ENCODE measurements around the gene SLC6A12.
"Not testable (repeated sequence)": the region's sequence is repeated elsewhere in the genome, so short reads cannot be mapped to it uniquely, and the experiment has no call there.

Gene SLC6A12

DNA sequence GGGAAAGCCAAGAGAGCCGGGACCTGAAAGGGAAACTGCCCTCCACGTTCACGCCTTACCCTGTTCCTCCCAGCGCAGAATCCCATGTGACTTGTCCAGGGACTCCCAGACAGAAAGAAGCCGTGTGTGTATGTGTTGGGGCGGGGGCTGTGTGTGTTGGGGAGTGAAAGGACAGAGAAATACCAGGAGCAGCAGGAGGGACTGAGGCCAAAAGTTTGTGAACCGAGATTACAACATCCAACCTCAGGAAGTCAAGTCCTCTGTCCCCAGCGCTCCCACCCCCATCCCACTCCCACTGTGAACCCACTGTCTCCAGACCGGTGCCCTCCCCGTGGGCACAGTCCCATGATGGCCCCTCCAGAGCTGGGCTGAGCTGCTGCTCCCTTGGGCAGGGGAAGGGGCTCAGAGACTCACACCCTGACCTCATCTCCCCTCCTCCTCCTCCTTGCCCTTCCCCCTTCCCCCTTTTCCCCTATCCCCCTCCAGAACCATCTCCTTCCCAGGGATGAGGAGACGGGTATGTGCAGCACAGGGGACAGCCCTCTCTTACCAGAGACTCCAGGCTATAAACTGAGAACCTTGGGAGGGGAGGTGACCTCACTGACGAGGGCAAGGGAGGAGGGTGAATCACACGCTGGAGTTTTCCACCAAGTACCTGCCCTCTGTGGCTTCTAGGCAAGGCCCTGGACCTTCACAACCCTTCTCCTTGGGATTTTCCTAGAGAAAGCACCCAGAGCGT, at the start of gene SLC6A12:
Gene SLC6A12, minus strand, starts transcription at position 155 of the 739 bp plus-strand sequence. CDS start 4,171 bp downstream, outside the sequence.
- DNase-seq (ENCODE audit: low read depth in 2 of 2), result no peak

DNA sequence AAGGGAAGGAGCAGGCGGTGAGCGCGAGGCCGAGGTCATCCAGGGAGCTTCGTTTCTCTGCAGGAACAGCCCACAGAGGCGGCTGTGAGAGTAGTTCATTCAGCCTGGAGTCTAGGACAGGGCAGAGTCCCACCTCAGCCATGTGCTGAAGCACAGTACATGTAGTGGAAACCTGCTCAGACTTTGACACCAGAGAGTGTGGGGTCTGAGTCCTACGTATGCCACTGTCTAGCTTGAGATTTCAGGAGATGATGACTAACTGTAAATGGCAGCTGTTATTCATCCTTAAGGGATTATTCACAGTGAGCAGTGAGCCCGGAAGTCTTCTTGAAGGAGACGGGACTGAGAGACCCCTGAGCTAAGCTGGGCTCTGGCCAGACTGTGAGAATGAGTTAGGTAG, 49.6 kb upstream of the SLC6A12 start:
- peak in 1 of 2 experiments; percentile 8 for DNase-seq (ENCODE audit: low read depth in 2 of 2)

DNA sequence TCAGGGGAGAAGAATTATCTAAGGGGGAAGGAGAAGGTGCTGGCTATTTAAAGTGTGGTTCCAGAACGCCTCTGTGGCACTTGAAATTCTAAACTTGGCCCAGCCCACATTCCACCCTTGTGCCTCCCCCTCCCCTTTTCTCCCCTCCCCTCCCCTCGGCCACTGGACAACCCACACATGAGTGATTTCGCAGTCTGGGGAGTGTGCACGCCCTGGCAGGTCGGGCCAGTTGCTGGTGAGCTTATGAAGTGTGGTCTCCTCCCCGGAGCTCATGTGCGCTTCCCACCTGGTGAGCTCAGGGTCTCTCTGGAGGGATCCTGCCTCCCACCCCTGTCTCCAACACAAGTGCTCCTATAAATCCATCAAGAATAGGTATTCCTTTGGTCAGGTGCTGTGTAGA, 48.9 kb upstream of the SLC6A12 start, which contains the start of gene SLC6A13:
Gene SLC6A13, minus strand, starts transcription at position 20 of the 400 bp plus-strand sequence. CDS start 2,784 bp downstream, outside the sequence.
- DNase-seq (ENCODE audit: low read depth in 2 of 2), result no peak

GRCh38 chr12:262113-262512, 48.2 kb upstream of the SLC6A12 start:
- DNase-seq (ENCODE audit: low read depth in 2 of 2), result no peak

DNA sequence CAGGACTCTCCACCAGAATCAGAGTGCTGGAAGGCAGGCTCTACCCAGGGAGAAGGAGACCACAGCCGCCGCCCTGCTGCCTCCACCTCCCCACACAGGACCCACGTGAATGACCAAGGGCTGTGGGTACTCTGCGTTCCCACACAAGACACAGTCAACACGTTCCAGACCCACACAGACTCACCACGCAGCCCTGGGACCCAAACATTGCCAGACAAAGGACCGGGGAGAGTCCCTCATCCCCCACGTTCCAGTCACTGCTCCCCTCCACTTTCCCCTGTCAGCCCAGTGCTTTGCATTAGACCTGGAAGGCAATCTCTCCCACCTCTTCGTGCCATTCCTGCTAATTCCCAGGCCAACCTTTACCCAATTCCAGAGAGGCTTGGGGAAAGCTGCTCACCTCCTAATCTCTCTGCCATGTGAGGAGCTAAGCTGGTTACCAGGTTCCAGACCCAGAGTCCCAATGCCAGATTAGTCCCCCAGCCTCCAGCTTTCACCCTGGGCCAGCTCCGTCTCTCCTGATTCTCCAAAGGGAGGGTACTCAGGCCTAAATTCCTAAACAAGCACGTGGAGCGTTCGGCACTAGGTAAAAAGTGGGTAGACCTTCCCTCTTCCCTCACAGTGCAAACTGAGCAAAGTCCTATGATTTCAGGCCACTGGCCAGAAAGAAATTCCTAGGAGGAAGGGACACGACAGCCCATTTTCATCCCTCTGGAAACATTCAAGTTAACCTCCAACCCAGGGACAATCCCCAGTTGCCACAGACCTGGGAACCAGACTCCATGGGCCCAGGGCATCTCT, 43.8 kb upstream of the SLC6A12 start:
- DNase-seq (ENCODE audit: low read depth in 2 of 2), result no peak

GRCh38 chr12:256958-257357, 43.0 kb upstream of the SLC6A12 start:
- DNase-seq (ENCODE audit: low read depth in 2 of 2), result no peak

- no peak for DNase-seq (ENCODE audit: low read depth in 2 of 2)
These were observed 42.3 kb upstream of the SLC6A12 start for GRCh38 chr12:256225-256624.

GRCh38 chr12:254912-255311, 41.0 kb upstream of the SLC6A12 start:
- DNase-seq (ENCODE audit: low read depth in 2 of 2), result no peak

GRCh38 chr12:254039-254438, 40.1 kb upstream of the SLC6A12 start:
- no peak for DNase-seq (ENCODE audit: low read depth in 2 of 2)

DNA sequence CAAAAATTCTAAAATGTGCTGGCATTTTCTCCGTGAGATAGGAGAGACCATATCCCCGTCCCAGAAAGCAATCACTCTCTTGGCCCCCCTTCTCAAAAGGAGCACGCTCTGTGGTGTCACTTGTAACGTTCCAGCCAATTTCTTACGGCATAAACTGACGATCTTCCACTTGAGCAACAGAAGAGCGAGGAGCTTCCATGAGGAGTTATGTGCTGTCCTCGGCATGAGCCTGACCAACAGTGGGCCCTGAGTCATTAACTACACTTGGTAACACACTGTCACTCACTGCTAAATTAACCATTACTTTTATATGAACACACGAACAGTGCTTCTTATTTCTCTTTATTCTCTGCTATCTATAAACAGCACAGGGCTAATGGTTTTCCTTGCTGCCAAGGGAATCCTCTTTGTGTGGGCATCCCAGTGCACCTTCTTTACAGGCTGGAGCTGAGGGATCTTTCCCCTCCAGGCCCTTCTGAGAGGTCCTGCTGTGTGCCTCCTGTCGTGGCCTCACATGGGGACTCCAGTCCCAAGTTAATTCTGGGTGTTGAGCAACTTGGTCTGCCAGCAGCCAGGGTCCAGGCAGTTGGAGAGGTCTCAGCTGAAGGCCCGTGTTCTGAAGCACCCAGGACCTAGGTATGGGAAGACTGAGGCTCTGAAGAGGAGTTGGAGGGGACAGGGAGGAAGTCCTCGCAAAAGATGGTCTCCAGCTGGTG, 39.3 kb upstream of the SLC6A12 start:
- no peak for DNase-seq (ENCODE audit: low read depth in 2 of 2)

DNA sequence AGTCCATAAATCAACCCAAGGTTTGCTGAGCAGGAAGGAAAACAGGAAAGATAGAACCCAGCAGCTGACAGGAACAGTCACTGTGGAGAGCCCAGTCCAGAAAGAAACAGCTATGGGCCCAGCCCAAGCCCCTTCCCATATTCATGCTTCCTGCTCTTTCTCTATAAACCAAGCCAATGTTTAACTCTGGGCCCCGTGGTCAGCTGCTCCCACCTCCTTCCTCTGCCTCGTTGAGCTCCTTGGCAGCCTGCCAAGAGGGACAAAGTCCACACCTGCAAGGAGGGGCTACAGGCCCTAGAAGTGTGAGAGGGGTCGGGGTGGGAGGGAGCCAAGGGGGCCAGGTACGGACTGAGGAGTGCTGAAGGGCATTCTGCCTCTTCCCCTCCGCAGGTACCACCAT, 38.7 kb upstream of the SLC6A12 start:
- DNase-seq (ENCODE audit: low read depth in 2 of 2), result no peak

DNA sequence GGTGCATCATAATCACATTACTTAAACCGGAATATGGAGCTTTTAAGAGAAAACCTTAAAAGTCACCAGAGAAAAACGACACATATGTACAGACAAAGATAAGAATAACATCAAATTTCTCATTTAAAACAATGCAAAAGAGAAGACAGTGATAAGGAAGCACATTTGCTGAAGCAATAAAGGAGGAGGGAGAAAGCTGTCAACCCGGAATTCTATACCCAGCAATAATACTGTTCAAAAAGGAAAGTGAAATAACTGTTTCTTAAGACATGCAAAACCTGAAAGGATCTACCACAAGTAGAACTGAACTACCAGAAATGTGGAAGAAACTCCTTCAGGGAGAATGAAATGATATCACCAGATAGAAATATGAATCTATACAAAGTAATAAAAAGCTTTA, 33.3 kb upstream of the SLC6A12 start:
- DNase-seq (ENCODE audit: low read depth in 2 of 2), result no peak

DNA sequence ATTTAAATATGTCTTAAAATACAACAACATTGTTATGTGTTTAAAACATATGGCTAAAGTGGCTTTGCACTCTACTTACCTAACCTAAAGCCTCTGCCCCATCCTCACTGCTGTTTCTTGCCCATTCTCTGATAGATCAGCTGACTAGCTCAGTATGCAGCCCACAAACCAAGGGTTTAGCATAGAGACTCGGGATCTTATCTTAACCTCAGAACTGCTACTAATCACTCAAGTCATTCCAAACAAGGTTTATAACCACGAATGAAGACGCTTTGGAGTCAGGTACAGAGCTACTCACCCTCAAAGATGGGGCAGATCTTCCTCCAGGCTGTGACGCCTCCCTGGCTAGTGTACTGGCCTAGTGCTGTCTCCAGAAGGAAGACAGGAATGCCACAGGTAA, 29.4 kb upstream of the SLC6A12 start:
- DNase-seq (ENCODE audit: low read depth in 2 of 2), result no peak

- no peak for DNase-seq (ENCODE audit: low read depth in 2 of 2)
These were observed 28.5 kb upstream of the SLC6A12 start for GRCh38 chr12:242496-242895.

DNA sequence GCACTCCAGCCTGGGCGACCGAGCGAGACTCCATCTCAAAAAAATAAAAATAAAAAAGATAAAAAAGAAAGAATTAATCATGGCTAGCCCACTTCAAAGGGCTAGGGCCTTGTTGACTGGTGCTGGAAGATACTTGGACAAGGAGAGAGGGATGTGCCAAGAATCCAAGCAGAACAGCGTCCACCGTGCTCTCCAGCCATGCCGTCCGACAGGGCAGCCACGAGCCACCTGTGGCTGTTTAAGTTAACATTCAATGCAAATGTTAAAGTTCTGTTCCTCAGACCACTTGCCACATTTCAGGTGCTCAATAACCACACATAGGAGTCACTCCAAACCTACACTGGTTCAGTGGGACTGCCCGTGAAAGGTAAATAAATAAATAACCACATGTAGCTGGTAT, 27.3 kb upstream of the SLC6A12 start:
- DNase-seq (ENCODE audit: low read depth in 2 of 2), result no peak

- DNase-seq (ENCODE audit: low read depth in 2 of 2), result no peak
These were observed 26.6 kb upstream of the SLC6A12 start for GRCh38 chr12:240566-240965.

DNA sequence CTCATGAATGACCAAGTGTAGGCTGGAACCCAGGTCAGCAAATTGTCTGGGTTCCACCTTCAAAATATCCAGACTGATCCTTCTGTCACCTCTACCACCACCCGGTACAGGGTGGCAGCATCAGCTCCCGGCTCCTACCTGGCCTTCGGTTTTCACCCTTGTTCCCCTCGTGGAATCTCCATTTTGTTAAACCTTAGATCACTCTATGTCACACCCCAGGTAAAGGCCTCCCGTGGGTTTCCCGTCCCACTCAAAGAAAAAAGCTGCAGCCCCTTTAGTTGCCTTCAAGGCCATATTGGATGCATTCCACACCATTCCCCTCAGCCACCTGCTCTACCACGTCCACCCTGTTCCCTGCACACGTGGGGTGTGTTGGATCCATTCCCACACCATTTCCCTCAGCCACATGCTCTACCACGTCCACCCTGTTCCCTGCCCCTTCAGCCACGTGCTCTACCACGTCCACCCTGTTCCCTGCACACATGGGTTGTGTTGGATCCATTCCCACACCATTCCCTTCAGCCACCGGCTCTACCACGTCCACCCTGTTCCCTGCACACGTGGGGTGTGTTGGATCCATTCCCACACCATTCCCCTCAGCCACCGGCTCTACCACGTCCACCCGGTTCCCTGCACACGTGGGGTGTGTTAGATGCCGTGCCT, 24.9 kb upstream of the SLC6A12 start:
- DNase-seq (ENCODE audit: low read depth in 2 of 2), result no peak

DNA sequence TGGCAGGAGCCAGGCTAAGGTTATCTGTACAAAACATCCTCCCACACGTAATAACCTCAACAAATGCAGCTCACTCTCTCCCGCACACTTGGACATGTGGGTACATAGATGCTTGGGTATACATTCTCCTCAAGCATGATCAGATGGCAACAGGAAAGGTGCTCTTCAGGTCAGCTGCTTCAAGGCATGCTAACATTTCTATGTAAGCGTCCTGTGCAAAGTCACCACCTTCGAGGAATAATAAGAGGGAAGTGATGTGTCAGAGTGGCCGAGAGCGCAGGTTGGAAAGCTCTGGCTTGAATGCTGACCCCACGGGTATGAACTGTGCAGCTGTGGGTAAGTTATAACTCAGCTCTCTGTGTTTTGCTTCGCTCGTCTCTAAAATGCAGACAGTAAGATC, 24.2 kb upstream of the SLC6A12 start:
- DNase-seq (ENCODE audit: low read depth in 2 of 2), result no peak

DNA sequence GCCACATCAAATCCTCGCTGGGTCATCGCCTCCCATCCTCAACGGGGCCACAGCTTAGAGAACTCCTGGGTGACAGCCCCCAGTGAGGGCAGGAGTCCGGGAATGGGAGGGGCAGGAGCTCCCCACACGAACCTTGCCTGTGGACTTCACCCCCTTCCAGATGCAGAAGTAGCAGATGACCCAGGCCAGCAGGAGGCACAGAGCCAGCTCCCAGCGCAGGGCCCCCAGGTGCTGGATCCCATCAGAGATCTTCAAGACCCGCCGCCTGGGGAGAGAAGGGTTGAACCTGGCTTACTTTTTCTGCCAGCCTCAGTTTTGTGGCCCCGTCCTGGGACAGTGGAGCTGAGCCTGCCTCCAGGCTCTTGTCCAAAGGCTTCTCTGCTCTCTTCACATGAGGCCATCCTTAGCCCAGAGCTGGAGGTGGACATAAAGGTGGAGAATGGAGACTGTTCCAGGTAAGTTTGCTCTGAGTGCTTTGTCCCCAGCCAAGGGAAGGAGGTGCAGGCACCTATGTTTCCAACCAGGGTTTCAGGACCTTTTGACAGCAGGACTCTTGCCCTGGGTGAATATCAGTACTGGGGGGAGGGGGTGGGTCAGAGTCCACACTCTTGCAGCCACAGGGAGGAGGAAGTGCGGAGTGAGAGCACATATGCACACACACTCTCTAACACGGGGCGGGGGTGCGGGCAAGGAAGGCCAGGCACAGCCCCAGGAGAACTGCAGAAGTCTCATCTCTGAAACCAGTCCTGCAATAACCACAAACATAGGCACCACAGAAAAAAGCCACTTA, 23.3 kb upstream of the SLC6A12 start:
- DNase-seq (ENCODE audit: low read depth in 2 of 2), result no peak

GRCh38 chr12:236445-236844, 22.5 kb upstream of the SLC6A12 start:
- DNase-seq (ENCODE audit: low read depth in 2 of 2), result no peak

GRCh38 chr12:235967-236366, 22.0 kb upstream of the SLC6A12 start:
- not testable (repeated sequence) for DNase-seq (ENCODE audit: low read depth in 2 of 2)
